Endothelial cell of umbilical vein (primary cell): ENCODE results near the gene TBRG1. TPM values are rescaled to one million over a fixed set of nuclear protein-coding genes. Genes with fewer than 3 reads are reported as not detected.

Experiments
- BruUV-seq: library from RNA; stranded (reverse); fragments of 400-500 nt; replicated peaks from 2 replicates; lab custom pipeline; 2021; lab: Mats Ljungman, UMichigan
- CTCF ChIA-PET: fragments of 300-600, 350-600 bp; sonication (Branson Sonifier 250); formaldehyde crosslinking; loops from one replicate; lab custom pipeline; 2021; ENCODE audit warnings: antibody characterized with exemption, inconsistent platforms; lab: Charles Lee
- POLR2A ChIA-PET: fragments of 300-600, 350-600 bp; sonication (Branson Sonifier 250); formaldehyde crosslinking; loops from one replicate; lab custom pipeline; 2021; ENCODE audit warnings: antibody characterized with exemption, inconsistent platforms; lab: Charles Lee
- DNase-seq: peaks from one replicate; pipeline ENCODE4 v3.0.0-alpha.2; 2011; ENCODE audit warnings: low read depth, low spot score
- FAIRE-seq: peaks from 2 replicates; lab custom pipeline; 2011; peaks lifted over from hg19 to GRCh38; lab: Jason Lieb, UNC
- H2AFZ ChIP-seq: 2 replicates; pipeline ENCODE4 v1.6.0; 2012; ENCODE audit warnings: low read depth, low read length, control low read depth, inconsistent platforms
- H3K27ac ChIP-seq: 2 replicates; pipeline ENCODE4 v1.5.1; 2011; ENCODE audit warnings: low read depth, mild to moderate bottlenecking, control low read depth, low read length, moderate library complexity; ENCODE audit not compliant: insufficient read depth
- H3K27me3 ChIP-seq, 2 experiments: 2 replicates each; pipeline versions ENCODE4 v1.6.0 to v1.6.1; 2011; ENCODE audit warnings: low read length in 2 of 2, mixed read lengths in 1 of 2; ENCODE audit not compliant: control insufficient read depth in 2 of 2, insufficient read depth in 2 of 2
- H3K36me3 ChIP-seq, 2 experiments: 2 replicates in 1 of 2; 3 replicates in 1 of 2; pipeline ENCODE4 v1.5.1; 2011; ENCODE audit warnings: low read length in 2 of 2, mild to moderate bottlenecking in 1 of 2, moderate library complexity in 1 of 2; ENCODE audit not compliant: control insufficient read depth in 2 of 2, insufficient read depth in 2 of 2; ENCODE audit errors: extremely low read depth in 1 of 2
- H3K4me1 ChIP-seq: 3 replicates; pipeline ENCODE4 v1.5.1; 2011; ENCODE audit warnings: mild to moderate bottlenecking, low read length; ENCODE audit not compliant: control insufficient read depth, insufficient read depth; ENCODE audit errors: extremely low read depth
- H3K4me2 ChIP-seq: 2 replicates; pipeline ENCODE4 v1.6.1; 2011; ENCODE audit warnings: low read length, control low read depth, mixed read lengths; ENCODE audit not compliant: insufficient read depth
- H3K4me3 ChIP-seq, 3 experiments: fragments of 200-600 bp in 1 of 3; sonication (generic), shearing (Covaris generic) in 1 of 3; replicated peaks in 1 of 3; 2 replicates each; pipeline ENCODE4 v1.5.1; 2011 to 2016; ENCODE audit warnings: control low read depth in 3 of 3, low read length in 3 of 3, mild to moderate bottlenecking in 2 of 3, inconsistent platforms in 1 of 3, low read depth in 1 of 3, moderate library complexity in 1 of 3; ENCODE audit not compliant: insufficient read depth in 1 of 3
- H3K79me2 ChIP-seq: 2 replicates; pipeline ENCODE4 v1.6.0; 2012; ENCODE audit warnings: low read length, inconsistent platforms; ENCODE audit not compliant: control insufficient read depth, insufficient read depth
- H3K9ac ChIP-seq: replicated peaks from 2 replicates; pipeline ENCODE3; 2011; ENCODE audit warnings: low read length, control low read depth; ENCODE audit not compliant: insufficient read depth; ENCODE audit errors: extremely low read depth
- H3K9me1 ChIP-seq: replicated peaks from 3 replicates; pipeline ENCODE4 v1.6.0; 2011; ENCODE audit warnings: mild to moderate bottlenecking, low read length; ENCODE audit not compliant: control insufficient read depth, insufficient read depth; ENCODE audit errors: extremely low read depth
- H3K9me3 ChIP-seq: replicated peaks from 2 replicates; pipeline ENCODE4 v1.5.1; 2012; ENCODE audit warnings: low read length, inconsistent platforms; ENCODE audit not compliant: control insufficient read depth, insufficient read depth
- H4K20me1 ChIP-seq: replicated peaks from 2 replicates; pipeline ENCODE3; 2011; ENCODE audit warnings: mild to moderate bottlenecking, low read length; ENCODE audit not compliant: control insufficient read depth, insufficient read depth; ENCODE audit errors: extremely low read depth
- CTCF ChIP-seq, 2 donors: IDR thresholded peaks; 1 replicate in 1 of 2; 2 replicates in 1 of 2; pipeline ENCODE4 v1.5.1; 2011; ENCODE audit warnings: low read length in 2 of 2, mild to moderate bottlenecking in 2 of 2, moderate library complexity in 2 of 2, control low read depth in 1 of 2, inconsistent platforms in 1 of 2, low read depth in 1 of 2; ENCODE audit not compliant: insufficient read depth in 1 of 2; ENCODE audit errors: extremely low read depth in 1 of 2
- EZH2 ChIP-seq: IDR thresholded peaks from 2 replicates; pipeline ENCODE4 v1.6.1; 2012; ENCODE audit warnings: borderline replicate concordance, low read depth, mild to moderate bottlenecking, moderate library complexity, low read length, inconsistent platforms; ENCODE audit not compliant: severe bottlenecking
- FOS ChIP-seq: IDR thresholded peaks from 2 replicates; pipeline ENCODE4 v1.6.1; 2011; ENCODE audit warnings: mild to moderate bottlenecking, low read length, moderate library complexity, borderline replicate concordance; ENCODE audit not compliant: insufficient read depth
- GATA2 ChIP-seq: IDR thresholded peaks from 2 replicates; pipeline ENCODE4 v1.7.0; 2011; ENCODE audit warnings: low read depth, mild to moderate bottlenecking, moderate library complexity, mixed read lengths, low read length; ENCODE audit not compliant: insufficient read length, insufficient read depth
- JUN ChIP-seq: IDR thresholded peaks from 2 replicates; pipeline ENCODE4 v1.6.1; 2011; ENCODE audit warnings: borderline replicate concordance, low read depth; ENCODE audit not compliant: insufficient read length, insufficient read depth
- MAX ChIP-seq: IDR thresholded peaks from 2 replicates; pipeline ENCODE4 v1.6.1; 2011; ENCODE audit not compliant: insufficient read depth, insufficient read length
- MYC ChIP-seq: IDR thresholded peaks from one replicate; pipeline ENCODE4 v1.6.1; 2011; ENCODE audit warnings: mild to moderate bottlenecking, low read depth, low read length
- POLR2A ChIP-seq: IDR thresholded peaks from 2 replicates; pipeline ENCODE4 v1.6.1; 2012; ENCODE audit warnings: low read depth, mild to moderate bottlenecking, control low read depth, low read length
- POLR2AphosphoS5 ChIP-seq: IDR thresholded peaks from 2 replicates; pipeline ENCODE4 v1.6.1; 2012; ENCODE audit warnings: low read depth, mild to moderate bottlenecking, control low read depth, low read length, moderate library complexity; ENCODE audit not compliant: insufficient read depth
- dilution Hi-C: fragments of 300-500 bp; cut with MboI; formaldehyde crosslinking; loops from one replicate; pipeline ENCODE4 v1.15.0; 2019; ENCODE audit warnings: low sequenced_read_pairs; ENCODE audit not compliant: extremely low pct_ligation_motif_present
- intact Hi-C: fragments of 100-400 bp; cut with micrococcal nuclease; formaldehyde crosslinking; loops from one replicate; pipeline ENCODE4 v1.10.0; 2022
- polyA plus RNA-seq, 4 experiments: library from polyadenylated mRNA; depleted of rRNA in 3 of 4; stranded (reverse) in 3 of 4; unstranded in 1 of 4; fragments of >200 nt; gene quantifications; 2 replicates each; pipeline versions ENCODE4 v1.2.1 to v1.2.3, GENCODE V29; 2011 to 2012; ENCODE audit warnings: missing spikeins in 1 of 4
- total RNA-seq: library from RNA; stranded (reverse); gene quantifications from 2 replicates; pipeline ENCODE4 v1.2.3, GENCODE V29; 2021

The TBRG1 gene
- total and polyA plus RNA-seq, 2 donors (not counting 3 experiments of a cell fraction or from before 2014, with no cell fraction given), result 22.4 to 29.6 TPM

- dilution Hi-C loops (no loop called here), intact Hi-C loops (loop anchor here (5.0 kb wide), 1 partner anchor 488 kb away; the partner anchor contains the start of gene TMEM218)
- BruUV-seq, result no TSS peak
- TF ChIP-seq EZH2, result no peak
- TF ChIP-seq FOS, result peak; percentile 27
- Histone ChIP-seq H4K20me1 (no peaks in the 10 kb centered on the region), H3K4me2 (peak overlapping the region; percentile 97), H3K4me3 (peak overlapping the region; percentile 67 to 94 (median 74)), H2AFZ (no peak overlapping the region), H3K27ac (peak overlapping the region; percentile 87), H3K36me3 (peaks cover 12 to 15% of the 10 kb centered on the region in 2 experiments), H3K27me3 (peaks cover 10 to 15% of the 10 kb centered on the region in 2 experiments), H3K9me3 (no peaks in the 10 kb centered on the region), H3K4me1 (peaks cover 19% of the 10 kb centered on the region), H3K9me1 (no peaks in the 10 kb centered on the region), H3K79me2 (peaks cover 25% of the 10 kb centered on the region), H3K9ac (peak overlapping the region; percentile 97)
- DNase-seq, result peak; percentile 3
- FAIRE-seq, result no peak
- ChIA-PET POLR2A (no interaction called here), CTCF (interaction anchor here (1.9 to 2.0 kb wide), 2 partner anchors 9 to 252 kb away, joined by 7 to 8 read pairs; no protein-coding TSS in a partner anchor)
Measured at GRCh38 chr11:124623861-124624525, 1.3 kb downstream of the TBRG1 start.

DNA sequence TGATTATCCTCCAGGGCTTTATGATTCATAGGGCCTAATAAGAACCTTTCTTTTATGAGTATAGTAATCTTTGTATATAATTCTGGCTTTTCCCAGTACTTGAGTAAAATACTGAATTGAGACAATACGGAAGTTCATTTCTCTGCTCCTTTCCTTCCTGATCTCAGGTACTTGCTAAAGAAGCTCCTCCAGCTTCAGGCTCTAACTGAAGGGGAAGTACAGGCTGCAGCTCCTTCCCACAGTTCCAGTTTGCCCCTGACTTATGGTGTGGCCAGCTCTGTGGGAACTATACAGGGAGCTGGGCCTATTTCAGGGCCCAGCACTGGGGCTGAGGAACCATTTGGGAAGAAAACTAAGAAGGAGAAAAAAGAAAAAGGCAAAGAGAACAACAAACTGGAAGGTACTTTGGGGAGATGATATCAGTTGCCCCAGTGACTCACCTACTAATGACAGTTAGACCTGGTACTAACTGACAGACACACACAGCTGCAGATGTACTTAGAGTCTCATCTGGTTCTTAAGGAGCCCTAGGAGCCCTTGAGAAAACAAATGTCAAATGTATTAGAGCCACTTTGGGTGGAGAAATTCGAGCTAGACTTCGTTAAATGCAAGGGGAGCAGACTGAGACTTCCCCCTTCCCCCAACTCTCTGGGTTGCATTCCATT lies 3.0 kb downstream of the TBRG1 start:
- no TSS peak for BruUV-seq
- intact Hi-C loops (no loop called here), dilution Hi-C loops (no loop called here)
- Histone ChIP-seq H3K27ac (no peak overlapping the region), H3K27me3 (peaks cover 3% of the 10 kb centered on the region in 2 experiments), H2AFZ (no peak overlapping the region), H3K9ac (no peak overlapping the region), H3K36me3 (peaks cover 16% of the 10 kb centered on the region in 2 experiments), H3K9me3 (no peaks in the 10 kb centered on the region), H3K9me1 (no peaks in the 10 kb centered on the region), H3K79me2 (peaks cover 25% of the 10 kb centered on the region), H4K20me1 (no peaks in the 10 kb centered on the region), H3K4me2 (no peak overlapping the region), H3K4me3 (no peak overlapping the region), H3K4me1 (peaks cover 19% of the 10 kb centered on the region)
- FAIRE-seq (no peak), DNase-seq (no peak)
- CTCF ChIA-PET, result interaction anchor here (0.7 kb wide), 1 partner anchor 251 kb away, joined by 3 read pairs; no protein-coding TSS in a partner anchor
- TF ChIP-seq MAX (no peak), FOS (no peak), JUN (no peak), POLR2A (no peak), CTCF (IDR thresholded peaks at IDR 0.05; ENCODE audit: extremely low read depth in 1 of 2, insufficient read depth in 1 of 2, low read depth in 1 of 2, low read length in 2 of 2) (no peak), EZH2 (no peak), POLR2AphosphoS5 (no peak), MYC (no peak), GATA2 (no peak)
- POLR2A ChIA-PET, result no interaction called here
